Stimulated activated CD4-positive, alpha-beta T cell treated with anti-CD3 and anti-CD28 coated beads, Interleukin-15, amount 100 ng/mL, for 1 hour (primary cell): ENCODE measurements around the gene B4GALT5.
"Not testable (repeated sequence)": the region's sequence is repeated elsewhere in the genome, so short reads cannot be mapped to it uniquely, and the experiment has no call there.

Experiments
- DNase-seq, 2 donors: peaks; one replicate each; pipeline ENCODE4 v3.0.0-alpha.2; 2020; ENCODE audit warnings: low read depth in 1 of 2, low spot score in 1 of 2

B4GALT5 gene

DNA sequence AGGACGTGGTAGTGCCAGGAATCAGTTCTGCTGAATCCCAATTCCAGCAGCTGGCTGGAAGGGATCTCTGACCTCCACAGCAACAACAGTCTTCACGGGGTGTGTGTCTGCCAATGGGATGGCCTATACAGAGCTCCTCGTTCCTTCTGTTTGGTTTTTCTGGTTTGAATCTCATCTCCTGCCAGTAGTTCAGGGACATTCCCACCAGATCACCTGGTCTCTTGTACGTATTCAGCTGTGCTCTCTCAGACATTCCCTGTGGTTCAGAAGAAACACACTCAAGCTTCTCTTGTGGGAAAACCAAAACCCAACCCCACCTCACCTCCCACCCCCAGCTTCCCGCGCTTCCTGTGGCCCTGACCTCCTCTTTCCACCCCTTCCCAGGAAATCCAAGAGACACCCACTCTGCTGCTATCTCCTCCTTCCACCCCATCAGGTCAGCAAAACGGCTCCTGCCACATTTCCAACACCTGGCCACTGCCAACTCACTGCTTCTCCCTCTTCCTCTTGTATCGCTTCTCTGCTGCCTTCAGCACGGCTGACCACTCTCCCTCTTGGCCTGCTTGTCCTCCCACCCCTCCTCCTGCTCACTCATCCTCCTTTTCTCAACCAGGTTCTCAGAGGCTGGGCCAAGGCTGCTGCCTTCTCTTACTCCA, 82.5 kb downstream of the B4GALT5 start:
- DNase-seq: no peak

DNA sequence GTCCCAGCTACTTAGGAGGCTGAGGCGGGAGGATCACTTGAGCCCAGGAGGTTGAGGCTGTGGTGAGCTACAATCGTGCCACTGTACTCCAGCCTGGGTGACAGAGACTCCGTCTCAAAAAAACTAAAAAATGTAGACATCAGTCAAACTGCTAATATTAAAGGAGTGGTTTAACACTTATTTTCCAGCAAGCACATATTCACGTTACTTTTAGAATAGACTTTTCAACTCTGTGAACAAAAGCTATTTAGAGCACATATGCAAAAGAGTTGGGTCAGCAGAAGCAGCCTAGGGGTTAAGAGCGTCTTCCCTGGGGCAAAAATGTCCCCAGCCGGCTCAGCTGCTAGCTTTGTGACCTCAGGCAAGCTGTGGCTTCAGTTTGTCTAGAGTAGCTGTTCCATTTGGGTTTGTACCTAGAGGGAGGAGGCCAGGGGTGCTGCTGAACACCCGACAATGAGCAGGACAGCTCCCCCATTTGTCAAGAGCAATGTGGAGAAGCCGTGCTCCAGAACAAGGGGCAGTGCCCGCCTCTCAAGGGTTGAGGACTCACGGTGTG, 83.2 kb downstream of the B4GALT5 start:
- DNase-seq: no peak

DNA sequence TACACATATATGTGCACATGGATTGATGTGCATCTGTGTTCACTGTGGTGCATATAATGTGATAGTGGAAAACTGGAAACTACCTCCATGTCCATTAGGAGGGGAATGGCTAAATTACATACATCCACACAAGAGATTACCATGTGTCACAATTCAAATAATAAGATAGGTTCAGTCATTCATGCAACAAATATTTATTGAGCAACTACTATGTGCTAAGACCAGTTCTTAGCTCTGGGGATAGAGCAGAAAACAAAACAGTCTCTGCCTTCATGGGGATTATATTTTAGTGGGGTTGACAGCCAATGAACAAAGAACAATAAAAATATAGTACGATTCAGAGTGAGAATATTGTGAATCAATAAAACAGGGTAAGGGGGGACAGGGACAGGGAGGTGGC, 84.1 kb downstream of the B4GALT5 start:
- DNase-seq: no peak

- not testable (repeated sequence) for DNase-seq
These were observed 85.4 kb downstream of the B4GALT5 start for GRCh38 chr20:49628280-49628679.

DNA sequence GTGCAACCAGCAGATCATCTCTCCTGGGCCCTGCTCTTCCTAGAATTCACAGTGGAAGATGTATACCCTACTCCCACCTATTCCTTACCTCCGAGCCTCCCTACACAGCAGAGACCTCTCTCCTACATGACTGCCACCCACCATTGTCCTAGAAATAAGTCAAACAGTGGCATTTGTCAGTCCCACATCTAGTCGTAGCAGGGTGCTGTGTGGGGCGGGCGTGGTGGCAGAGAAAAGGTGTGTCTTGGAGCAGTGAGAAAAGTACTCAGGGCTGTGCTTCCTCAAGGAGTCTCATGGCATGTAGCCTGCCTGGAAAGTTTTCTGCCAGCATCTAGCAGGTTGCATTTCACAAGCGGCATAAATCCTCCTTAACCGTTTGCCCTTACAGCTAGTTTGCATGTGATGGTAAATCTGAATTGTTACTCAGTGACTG, 86.3 kb downstream of the B4GALT5 start:
- DNase-seq: no peak

GRCh38 chr20:49624988-49625387, 88.7 kb downstream of the B4GALT5 start:
- DNase-seq: not testable (repeated sequence)

GRCh38 chr20:49624317-49624716, 89.4 kb downstream of the B4GALT5 start:
- no peak for DNase-seq

- DNase-seq: no peak
These were observed 91.4 kb downstream of the B4GALT5 start for GRCh38 chr20:49622243-49622642.

- DNase-seq: no peak
These were observed 93.1 kb downstream of the B4GALT5 start for GRCh38 chr20:49620364-49621240.

GRCh38 chr20:49619113-49620048, 94.3 kb downstream of the B4GALT5 start:
- DNase-seq: no peak

GRCh38 chr20:49618289-49618688, 95.4 kb downstream of the B4GALT5 start:
- no peak for DNase-seq

DNA sequence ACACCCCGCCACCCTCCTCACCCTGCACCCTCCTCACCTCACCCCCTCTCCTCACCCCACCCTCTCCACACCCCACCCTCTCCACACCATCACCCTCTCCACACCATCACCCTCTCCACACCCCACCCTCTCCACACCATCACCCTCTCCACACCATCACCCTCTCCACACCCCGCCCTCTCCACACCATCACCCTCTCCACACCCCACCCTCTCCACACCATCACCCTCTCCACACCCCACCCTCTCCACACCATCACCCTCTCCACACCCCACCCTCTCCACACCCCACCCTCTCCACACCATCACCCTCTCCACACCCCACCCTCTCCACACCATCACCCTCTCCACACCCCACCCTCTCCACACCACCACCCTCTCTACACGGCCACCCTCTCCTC, 96.3 kb downstream of the B4GALT5 start:
- DNase-seq: not testable (repeated sequence)

DNA sequence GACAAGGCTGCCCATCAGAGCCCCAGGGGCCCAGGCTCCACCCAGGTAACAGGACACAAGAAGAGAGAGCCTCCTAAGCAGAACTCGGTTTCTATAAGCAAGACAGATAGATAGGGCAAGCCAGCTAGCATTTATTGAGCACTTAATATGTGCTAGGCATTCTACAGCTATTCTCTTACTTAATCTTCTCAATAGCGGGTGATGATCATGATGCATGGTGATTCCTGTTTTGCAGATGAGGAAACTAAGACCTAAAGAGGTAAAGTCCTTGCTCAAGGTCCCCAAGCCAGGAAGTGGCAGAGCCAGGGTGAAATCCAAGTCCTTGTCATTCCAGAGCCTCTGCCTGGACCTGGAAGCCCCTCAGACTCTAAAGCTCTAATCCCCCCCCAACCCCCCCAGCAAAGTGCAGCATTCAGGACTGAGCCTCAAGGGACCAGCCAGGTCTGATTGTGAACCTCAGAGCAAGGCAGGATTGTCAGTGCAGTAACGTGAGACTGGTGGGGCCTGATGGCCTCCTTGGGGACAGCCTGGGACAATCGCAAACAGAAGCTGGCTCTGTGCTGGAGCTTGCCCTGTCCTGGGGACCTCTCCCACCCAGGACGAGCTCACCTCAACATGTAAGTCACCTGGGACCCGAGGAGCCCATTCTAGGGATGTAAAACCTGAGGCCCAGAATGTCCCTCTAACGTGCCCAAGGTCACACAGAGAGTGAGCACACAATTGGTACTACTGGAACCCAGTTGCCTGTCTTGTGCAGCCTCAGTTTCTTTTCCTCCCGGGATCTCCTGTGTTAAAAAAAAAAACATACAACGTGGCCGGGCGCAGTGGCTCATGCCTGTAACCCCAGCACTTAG, 97.3 kb downstream of the B4GALT5 start:
- no peak for DNase-seq

DNA sequence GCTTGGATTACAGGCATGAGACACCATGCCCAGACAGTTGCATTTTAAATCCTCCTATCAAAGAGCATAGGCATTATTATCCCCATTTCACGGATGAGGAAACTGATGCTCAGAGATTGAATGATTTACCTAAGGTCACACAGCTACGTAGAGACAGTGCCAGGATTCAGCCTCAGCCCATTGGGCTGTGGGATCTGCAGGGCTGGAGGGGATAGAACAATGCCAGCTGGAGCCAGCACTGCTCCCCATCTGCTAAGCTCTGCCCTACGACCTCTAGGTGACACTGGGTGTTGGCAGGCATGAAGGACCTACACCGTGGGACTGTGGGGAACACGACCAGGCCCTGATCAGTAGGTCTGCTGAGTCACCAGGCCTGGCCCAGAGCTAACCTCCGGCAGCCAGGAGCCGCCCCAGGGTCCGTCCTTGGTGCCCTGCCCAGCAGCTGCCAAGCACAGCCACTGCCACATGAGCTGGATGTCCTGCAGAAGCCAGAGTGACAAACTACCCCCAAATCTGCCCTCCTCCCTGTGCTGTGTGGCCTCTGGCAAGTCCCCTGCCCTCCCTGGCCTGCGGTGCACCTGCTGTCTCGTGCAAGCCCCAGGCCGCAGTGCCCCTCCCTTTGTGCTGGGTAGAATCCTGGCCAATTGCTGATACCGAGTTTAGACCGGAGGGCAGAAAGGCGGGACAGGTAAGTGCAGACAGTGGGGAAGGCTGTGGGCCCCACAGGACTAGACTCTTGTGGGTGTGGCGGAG, 98.1 kb downstream of the B4GALT5 start:
- DNase-seq: no peak

DNA sequence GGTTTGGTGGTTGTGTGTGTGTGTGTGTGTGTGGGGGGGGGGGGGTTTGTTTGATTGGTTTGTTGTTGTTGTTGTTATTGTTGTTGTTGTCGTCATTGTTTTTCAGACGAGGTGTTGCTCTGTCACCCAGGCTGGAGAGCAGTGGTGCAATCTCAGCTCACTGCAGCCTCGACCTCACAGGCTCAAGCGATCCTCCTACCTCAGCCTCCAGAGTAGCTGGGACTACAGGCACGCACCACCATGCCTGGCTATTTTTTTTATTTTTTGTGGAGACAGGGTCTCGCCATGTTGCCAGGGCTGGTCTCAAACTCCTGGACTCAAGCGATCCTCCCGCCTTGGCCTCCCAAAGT, 98.7 kb downstream of the B4GALT5 start:
- not testable (repeated sequence) for DNase-seq

DNA sequence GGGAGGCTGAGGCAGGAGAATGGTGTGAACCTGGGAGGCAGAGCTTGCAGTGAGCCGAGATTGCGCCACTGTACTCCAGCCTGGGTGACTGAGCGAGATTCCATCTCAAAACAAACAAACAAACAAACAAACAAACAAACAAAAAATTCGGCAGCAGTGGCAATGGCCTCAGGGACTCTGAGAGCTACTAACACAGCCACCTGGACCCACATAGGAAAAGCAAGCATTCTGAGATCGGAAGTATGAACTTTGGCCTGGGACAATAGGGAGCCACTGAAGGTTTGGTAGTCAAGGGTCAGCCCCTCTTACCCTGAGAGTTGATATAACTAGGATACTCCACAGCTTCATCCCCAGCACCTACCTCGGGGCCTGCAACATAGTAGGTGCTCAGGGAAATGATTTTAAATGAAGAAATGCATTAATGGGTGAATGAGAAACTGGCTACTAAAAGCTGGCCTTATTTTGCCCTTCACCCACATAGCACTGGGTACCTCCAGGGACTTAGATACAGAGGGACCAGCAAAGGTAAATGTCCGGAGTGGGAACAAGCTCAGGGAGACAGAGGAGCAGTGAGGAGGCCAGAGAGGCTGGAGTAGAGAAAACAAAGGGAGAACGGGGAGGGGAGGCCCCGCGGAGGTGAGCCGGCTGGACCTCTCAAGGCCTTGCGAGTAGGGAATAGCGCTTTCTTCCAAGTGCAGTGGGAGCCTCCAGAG, 99.2 kb downstream of the B4GALT5 start:
- no peak for DNase-seq

GRCh38 chr20:49612127-49612738, 101.4 kb downstream of the B4GALT5 start:
- no peak for DNase-seq

- not testable (repeated sequence) for DNase-seq
These were observed 102.0 kb downstream of the B4GALT5 start for GRCh38 chr20:49611539-49612126.
